Measurements from ENCODE around the gene FNDC8.

- TF ChIP-seq CTCF (IDR thresholded peaks at IDR 0.05) (peak; percentile 98), ZSCAN20 (CRISPR knock-in tag; IDR thresholded peaks at IDR 0.05) (no peak), KDM5A (IDR thresholded peaks at IDR 0.05) (no peak), EP300 (IDR thresholded peaks at IDR 0.05) (no peak), RCOR1 (IDR thresholded peaks at IDR 0.05; ENCODE audit: low read depth, low read length) (no peak), POLR2A (IDR thresholded peaks at IDR 0.05; ENCODE audit: low read length) (peak; percentile 52; the same call in 1 of the 2 replicates), CBX8 (IDR thresholded peaks at IDR 0.05) (no peak), CEBPB (IDR thresholded peaks at IDR 0.05) (no peak), FOXS1 (CRISPR knock-in tag; IDR thresholded peaks at IDR 0.05) (no peak), POLR2AphosphoS2 (conservative IDR thresholded peaks at IDR 0.05; ENCODE audit: low read length) (no peak)
- TF ChIP-seq, protein P1, sequence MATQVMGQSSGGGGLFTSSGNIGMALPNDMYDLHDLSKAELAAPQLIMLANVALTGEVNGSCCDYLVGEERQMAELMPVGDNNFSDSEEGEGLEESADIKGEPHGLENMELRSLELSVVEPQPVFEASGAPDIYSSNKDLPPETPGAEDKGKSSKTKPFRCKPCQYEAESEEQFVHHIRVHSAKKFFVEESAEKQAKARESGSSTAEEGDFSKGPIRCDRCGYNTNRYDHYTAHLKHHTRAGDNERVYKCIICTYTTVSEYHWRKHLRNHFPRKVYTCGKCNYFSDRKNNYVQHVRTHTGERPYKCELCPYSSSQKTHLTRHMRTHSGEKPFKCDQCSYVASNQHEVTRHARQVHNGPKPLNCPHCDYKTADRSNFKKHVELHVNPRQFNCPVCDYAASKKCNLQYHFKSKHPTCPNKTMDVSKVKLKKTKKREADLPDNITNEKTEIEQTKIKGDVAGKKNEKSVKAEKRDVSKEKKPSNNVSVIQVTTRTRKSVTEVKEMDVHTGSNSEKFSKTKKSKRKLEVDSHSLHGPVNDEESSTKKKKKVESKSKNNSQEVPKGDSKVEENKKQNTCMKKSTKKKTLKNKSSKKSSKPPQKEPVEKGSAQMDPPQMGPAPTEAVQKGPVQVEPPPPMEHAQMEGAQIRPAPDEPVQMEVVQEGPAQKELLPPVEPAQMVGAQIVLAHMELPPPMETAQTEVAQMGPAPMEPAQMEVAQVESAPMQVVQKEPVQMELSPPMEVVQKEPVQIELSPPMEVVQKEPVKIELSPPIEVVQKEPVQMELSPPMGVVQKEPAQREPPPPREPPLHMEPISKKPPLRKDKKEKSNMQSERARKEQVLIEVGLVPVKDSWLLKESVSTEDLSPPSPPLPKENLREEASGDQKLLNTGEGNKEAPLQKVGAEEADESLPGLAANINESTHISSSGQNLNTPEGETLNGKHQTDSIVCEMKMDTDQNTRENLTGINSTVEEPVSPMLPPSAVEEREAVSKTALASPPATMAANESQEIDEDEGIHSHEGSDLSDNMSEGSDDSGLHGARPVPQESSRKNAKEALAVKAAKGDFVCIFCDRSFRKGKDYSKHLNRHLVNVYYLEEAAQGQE (IDR thresholded peaks at IDR 0.05): peak; percentile 63
- TF ChIP-seq, protein P2, sequence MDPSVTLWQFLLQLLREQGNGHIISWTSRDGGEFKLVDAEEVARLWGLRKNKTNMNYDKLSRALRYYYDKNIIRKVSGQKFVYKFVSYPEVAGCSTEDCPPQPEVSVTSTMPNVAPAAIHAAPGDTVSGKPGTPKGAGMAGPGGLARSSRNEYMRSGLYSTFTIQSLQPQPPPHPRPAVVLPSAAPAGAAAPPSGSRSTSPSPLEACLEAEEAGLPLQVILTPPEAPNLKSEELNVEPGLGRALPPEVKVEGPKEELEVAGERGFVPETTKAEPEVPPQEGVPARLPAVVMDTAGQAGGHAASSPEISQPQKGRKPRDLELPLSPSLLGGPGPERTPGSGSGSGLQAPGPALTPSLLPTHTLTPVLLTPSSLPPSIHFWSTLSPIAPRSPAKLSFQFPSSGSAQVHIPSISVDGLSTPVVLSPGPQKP (IDR thresholded peaks at IDR 0.05; ENCODE audit: low read depth, low read length): no peak
- TF ChIP-seq, protein P3, sequence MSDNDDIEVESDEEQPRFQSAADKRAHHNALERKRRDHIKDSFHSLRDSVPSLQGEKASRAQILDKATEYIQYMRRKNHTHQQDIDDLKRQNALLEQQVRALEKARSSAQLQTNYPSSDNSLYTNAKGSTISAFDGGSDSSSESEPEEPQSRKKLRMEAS (IDR thresholded peaks at IDR 0.05): peak; percentile 85
These were observed 1.8 kb upstream of the FNDC8 start, which contains the start of gene RAD51D for GRCh38 chr17:35119370-35120165.

Data from A549 (cell line).